Skeletal muscle tissue (tissue), 4 donors: Measurements from ENCODE around the gene GEMIN8. TPM values are rescaled to one million over a fixed set of nuclear protein-coding genes. Genes with fewer than 3 reads are reported as not detected.

Experiments
- H3K27ac ChIP-seq: one replicate; pipeline ENCODE4 v1.7.0; 2013; ENCODE audit warnings: mild to moderate bottlenecking, low read depth, low read length, inconsistent platforms
- H3K27me3 ChIP-seq, 3 donors: one replicate each; pipeline ENCODE4 v1.7.0; 2013; ENCODE audit warnings: low read length in 3 of 3; ENCODE audit not compliant: control insufficient read depth in 3 of 3, insufficient read depth in 3 of 3
- H3K36me3 ChIP-seq, 3 donors: one replicate each; pipeline ENCODE4 v1.7.0; 2013; ENCODE audit warnings: low read length in 3 of 3; ENCODE audit not compliant: control insufficient read depth in 3 of 3, insufficient read depth in 3 of 3
- H3K4me1 ChIP-seq, 3 donors: one replicate each; pipeline ENCODE4 v1.7.0; 2013; ENCODE audit warnings: low read length in 3 of 3, mild to moderate bottlenecking in 3 of 3; ENCODE audit not compliant: control insufficient read depth in 3 of 3, insufficient read depth in 3 of 3
- H3K4me3 ChIP-seq, 3 donors: one replicate each; pipeline ENCODE4 v1.7.0; 2013; ENCODE audit warnings: low read length in 3 of 3
- H3K9ac ChIP-seq, 3 donors: one replicate each; pipeline ENCODE4 v1.7.0; 2013; ENCODE audit warnings: low read length in 3 of 3, mild to moderate bottlenecking in 3 of 3, moderate library complexity in 2 of 3, low read depth in 1 of 3
- H3K9me3 ChIP-seq, 3 donors: one replicate each; pipeline ENCODE4 v1.7.0; 2013; ENCODE audit warnings: low read length in 3 of 3; ENCODE audit not compliant: control insufficient read depth in 3 of 3
- total RNA-seq: library from RNA; depleted of rRNA; stranded (reverse); fragments of >200 nt; gene quantifications from one replicate; pipeline ENCODE4 v1.2.3, GENCODE V29; 2014
- donor health status: Osteomylitis.

Gene GEMIN8
- total RNA-seq, 1 donor from 2014 or later: 13.0 TPM

DNA sequence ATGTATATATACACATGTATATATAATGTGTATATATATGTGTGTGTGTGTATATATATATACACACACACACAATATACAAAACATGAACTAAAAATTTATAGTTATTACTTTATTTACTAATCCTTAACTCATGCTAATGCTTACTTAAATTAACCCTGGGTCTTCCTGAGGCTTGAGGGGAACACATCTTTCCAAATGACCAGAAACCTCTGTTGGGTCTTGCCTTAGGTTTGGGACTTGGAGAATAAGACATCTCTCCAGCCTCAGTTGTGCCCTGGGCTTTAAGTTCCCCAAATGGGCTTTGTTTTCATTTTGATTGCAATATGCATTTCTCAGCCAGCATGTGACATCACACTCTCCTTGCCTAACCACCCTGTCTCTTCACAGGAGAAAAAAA is 7.7 kb downstream of the GEMIN8 start:
- H3K4me3 ChIP-seq: no peak overlapping the region
- no peaks in the 10 kb centered on the region for H3K27me3 ChIP-seq
- H3K4me1 ChIP-seq: peaks cover 0 to 2% (median 0%) of the 10 kb centered on the region in 3 donors
- no peaks in the 10 kb centered on the region for H3K9me3 ChIP-seq
- H3K9ac ChIP-seq: no peak overlapping the region
- H3K27ac ChIP-seq: no peak overlapping the region
- peaks cover 2 to 18% (median 4%) of the 10 kb centered on the region in 3 donors for H3K36me3 ChIP-seq

DNA sequence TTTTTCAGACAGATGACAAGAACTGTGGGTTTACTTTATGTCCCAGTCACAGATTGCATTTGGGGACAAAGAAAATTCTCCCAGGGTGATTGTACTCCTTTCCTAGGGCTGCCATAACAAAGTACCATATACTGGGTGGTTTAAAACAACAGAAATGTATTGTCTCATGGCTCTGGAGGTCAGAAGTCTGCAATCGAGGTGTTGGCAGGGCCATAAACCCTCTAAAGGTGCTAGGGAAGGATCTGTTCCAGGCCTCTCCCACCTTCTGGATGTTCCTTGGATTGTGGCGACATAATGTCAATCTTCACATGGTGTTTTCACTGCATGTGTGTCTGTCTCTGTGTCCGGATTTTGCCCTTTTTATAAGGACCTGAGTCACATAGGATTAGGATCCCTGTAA is 12.3 kb downstream of the GEMIN8 start:
- Histone ChIP-seq H3K36me3 (peaks cover 2 to 28% (median 7%) of the 10 kb centered on the region in 3 donors), H3K27me3 (no peaks in the 10 kb centered on the region), H3K9ac (no peak overlapping the region), H3K4me3 (no peak overlapping the region), H3K4me1 (no peaks in the 10 kb centered on the region), H3K9me3 (no peaks in the 10 kb centered on the region), H3K27ac (no peak overlapping the region)

DNA sequence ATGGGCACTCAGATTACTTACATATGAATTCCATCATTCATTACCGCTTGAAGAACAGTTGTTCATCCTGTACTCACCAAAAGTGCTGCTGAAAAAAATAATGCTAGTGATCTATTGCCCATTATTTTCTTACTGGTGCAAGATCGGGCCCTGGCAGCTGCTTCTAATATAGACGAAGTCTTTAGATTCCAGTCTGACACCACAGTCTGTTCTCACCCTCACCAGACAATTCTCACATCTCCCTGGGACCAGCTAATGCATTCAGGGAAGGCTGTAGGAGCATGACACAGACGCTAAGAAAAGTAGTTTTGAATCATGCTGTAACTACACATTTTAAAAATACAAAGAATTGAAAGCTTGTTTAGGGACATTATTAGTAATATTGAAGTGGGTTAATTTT is 13.8 kb downstream of the GEMIN8 start:
- H3K36me3 ChIP-seq: peaks cover 2 to 28% (median 7%) of the 10 kb centered on the region in 3 donors
- H3K4me3 ChIP-seq: no peak overlapping the region
- no peaks in the 10 kb centered on the region for H3K9me3 ChIP-seq
- no peaks in the 10 kb centered on the region for H3K27me3 ChIP-seq
- no peaks in the 10 kb centered on the region for H3K4me1 ChIP-seq
- H3K27ac ChIP-seq: no peak overlapping the region
- no peak overlapping the region for H3K9ac ChIP-seq

DNA sequence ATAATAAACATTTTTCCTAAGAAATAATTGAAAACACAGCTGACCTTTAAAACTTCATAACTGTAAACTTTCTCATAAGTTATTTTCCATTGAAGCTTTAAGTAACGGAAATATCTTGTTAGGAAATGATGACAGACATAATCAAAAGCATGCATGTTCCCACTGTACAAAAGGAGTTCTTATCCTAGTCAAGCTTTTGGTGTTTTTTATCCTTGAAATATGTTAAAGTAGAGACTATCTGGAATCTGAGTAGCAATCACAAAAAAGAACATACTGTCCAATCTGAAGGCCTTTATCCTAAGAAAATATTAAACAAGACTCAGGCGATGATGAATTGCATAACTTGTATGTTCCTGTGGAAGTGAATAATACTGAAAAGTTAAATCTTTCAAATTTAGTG is 14.4 kb downstream of the GEMIN8 start:
- Histone ChIP-seq H3K27ac (no peak overlapping the region), H3K4me1 (no peaks in the 10 kb centered on the region)

DNA sequence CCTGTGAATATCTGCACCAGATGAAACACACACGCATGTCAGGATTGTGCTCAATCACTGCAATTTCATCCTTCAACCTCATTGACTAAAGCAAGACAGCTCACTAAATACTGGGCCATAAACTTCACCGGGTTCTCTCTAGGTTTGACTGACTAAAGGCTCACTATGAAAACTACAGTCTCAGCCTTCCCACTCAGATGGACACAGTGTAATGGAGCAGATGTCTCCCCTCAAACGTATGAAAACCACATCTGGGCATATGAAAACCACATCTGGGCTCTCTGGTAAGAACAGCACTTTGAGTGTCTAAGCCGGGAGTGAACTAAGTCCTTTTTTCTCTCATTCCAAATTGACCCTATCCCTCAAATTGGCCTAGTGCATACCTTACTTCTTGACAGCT is 15.2 kb downstream of the GEMIN8 start:
- H3K27me3 ChIP-seq: no peaks in the 10 kb centered on the region

More for the DNA sequence above, 14.4 kb downstream of the GEMIN8 start:
- no peaks in the 10 kb centered on the region for H3K9me3 ChIP-seq
- no peaks in the 10 kb centered on the region for H3K27me3 ChIP-seq
- H3K9ac ChIP-seq: no peak overlapping the region
- no peak overlapping the region for H3K4me3 ChIP-seq
- H3K36me3 ChIP-seq: peaks cover 2 to 22% (median 7%) of the 10 kb centered on the region in 3 donors

DNA sequence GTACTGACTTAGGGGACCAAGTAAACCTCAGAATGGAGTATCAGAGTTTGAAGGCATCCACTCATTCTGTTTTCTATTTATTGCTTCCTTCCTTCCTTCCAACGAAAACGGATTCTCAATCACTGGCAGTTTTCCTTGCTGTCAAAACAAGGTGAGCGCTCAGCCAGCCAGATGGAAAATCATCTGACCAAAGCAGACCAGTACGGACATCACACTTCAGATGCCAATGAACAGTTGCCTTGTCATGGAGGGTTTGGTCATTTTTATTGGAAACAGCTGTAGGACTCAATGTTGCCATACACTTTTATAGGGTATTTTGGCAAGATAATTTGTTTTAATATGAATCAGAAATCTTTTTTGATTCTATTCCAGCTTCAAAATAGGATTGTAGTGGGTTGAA is 16.6 kb downstream of the GEMIN8 start:
- H3K4me1 ChIP-seq: no peaks in the 10 kb centered on the region
- H3K27ac ChIP-seq: no peak overlapping the region
- peaks cover 0 to 3% (median 0%) of the 10 kb centered on the region in 3 donors for H3K27me3 ChIP-seq

More for the DNA sequence above, 15.2 kb downstream of the GEMIN8 start:
- Histone ChIP-seq H3K36me3 (peaks cover 0 to 16% (median 3%) of the 10 kb centered on the region in 3 donors), H3K27ac (no peak overlapping the region), H3K4me3 (no peak overlapping the region), H3K9me3 (no peaks in the 10 kb centered on the region), H3K9ac (no peak overlapping the region), H3K4me1 (no peaks in the 10 kb centered on the region)

DNA sequence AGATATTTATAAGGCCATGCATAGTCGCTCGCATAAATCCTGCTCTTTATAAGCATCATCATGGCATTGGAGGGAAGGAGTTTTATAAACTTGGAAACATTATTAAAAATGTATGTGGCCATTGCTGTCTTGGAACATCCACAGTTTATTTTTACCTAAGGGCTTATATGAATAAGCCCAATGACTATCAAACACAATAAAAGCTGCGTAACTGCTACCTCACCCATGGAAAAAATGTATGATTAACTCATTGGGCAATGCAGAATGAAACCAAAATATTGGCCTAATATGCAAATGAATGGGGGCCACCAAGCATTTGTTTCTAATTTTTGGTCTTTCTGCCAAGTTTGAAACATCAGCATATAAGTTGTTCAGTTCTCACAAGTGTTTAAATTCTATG is 19.1 kb downstream of the GEMIN8 start:
- Histone ChIP-seq H3K9me3 (no peaks in the 10 kb centered on the region), H3K4me1 (no peaks in the 10 kb centered on the region), H3K36me3 (peaks cover 5 to 26% (median 6%) of the 10 kb centered on the region in 3 donors), H3K27me3 (peaks cover 0 to 3% (median 0%) of the 10 kb centered on the region in 3 donors), H3K27ac (no peak overlapping the region), H3K4me3 (no peak overlapping the region), H3K9ac (no peak overlapping the region)

More for the DNA sequence above, 16.6 kb downstream of the GEMIN8 start:
- H3K9ac ChIP-seq: no peak overlapping the region
- H3K36me3 ChIP-seq: peaks cover 3 to 23% (median 5%) of the 10 kb centered on the region in 3 donors
- H3K4me3 ChIP-seq: no peak overlapping the region
- H3K9me3 ChIP-seq: no peaks in the 10 kb centered on the region

DNA sequence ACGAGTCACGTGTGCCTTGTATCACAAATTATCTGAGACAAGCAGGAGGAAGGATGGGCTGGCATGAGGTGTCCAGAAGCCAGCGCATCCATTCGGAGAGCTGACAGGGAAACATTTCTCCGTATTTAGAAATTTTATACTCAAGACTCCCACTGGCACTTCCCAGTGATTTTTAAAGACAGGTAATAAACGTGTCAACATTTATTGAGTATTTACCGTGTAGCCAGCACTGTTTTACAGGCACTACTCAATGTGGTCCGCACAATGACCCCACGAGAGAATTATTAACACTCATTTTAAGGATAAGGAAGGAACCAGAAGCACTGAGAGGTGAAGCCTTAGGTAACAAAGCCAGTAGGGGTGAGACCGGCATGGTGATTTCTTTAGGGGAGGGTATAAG is 23.2 kb downstream of the GEMIN8 start:
- peaks cover 2 to 20% (median 5%) of the 10 kb centered on the region in 3 donors for H3K36me3 ChIP-seq
- no peak overlapping the region for H3K4me3 ChIP-seq
- H3K9ac ChIP-seq: no peak overlapping the region
- H3K9me3 ChIP-seq: no peaks in the 10 kb centered on the region
- H3K27ac ChIP-seq: no peak overlapping the region
- peaks cover 0 to 3% (median 0%) of the 10 kb centered on the region in 3 donors for H3K27me3 ChIP-seq
- H3K4me1 ChIP-seq: no peaks in the 10 kb centered on the region

DNA sequence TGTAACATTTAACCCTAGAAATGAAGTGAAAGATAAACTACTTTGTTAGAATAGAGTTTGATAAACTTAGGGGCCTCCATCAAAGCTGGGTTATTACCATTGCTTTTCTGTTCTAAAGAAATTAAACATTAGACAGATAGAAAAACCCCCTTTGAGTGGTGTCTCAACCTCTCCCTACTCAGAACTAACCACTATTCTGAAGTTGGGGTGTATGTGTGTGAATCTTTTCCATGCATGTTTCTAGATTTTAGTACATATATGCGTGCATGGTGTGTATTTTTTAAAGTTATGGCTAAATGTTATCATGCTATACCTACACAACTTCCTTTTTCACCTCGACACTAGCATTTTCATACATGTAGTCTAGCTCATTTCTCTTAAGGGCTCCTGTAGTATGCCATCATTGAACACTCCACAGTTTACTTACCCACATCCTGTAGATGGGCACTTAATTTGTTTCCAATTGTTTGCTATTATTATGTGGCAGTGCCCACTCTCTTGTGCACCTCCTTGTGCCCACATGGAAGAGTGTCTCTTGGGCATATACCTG is 25.7 kb downstream of the GEMIN8 start:
- H3K27me3 ChIP-seq: peaks cover 0 to 3% (median 0%) of the 10 kb centered on the region in 3 donors
- no peak overlapping the region for H3K27ac ChIP-seq
- no peak overlapping the region for H3K9ac ChIP-seq
- H3K4me3 ChIP-seq: no peak overlapping the region
- H3K4me1 ChIP-seq: no peaks in the 10 kb centered on the region
- no peaks in the 10 kb centered on the region for H3K9me3 ChIP-seq
- peaks cover 2 to 16% (median 5%) of the 10 kb centered on the region in 3 donors for H3K36me3 ChIP-seq

DNA sequence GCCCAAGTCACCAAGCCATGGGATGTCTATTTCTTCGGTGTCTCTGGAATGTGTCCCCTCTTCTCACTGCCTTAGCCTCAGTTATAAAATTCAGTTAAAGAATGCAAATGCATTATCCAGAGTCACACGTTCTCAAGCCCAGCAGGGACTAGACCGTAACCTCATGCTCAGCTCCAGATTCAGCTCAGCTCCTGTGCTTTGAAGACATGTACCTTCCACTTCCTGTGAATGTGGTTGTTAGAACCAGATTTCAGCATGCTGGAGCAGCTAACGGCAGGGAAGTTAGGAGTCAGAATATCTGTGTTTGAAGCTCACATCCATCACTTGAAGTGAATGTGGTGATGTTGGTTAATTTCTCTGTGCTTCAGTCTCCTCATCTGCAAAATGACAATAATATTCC is 26.7 kb downstream of the GEMIN8 start:
- H3K4me3 ChIP-seq: no peak overlapping the region
- H3K27ac ChIP-seq: no peak overlapping the region
- H3K36me3 ChIP-seq: peaks cover 0 to 7% (median 2%) of the 10 kb centered on the region in 3 donors
- H3K9me3 ChIP-seq: no peaks in the 10 kb centered on the region
- no peaks in the 10 kb centered on the region for H3K27me3 ChIP-seq
- no peak overlapping the region for H3K9ac ChIP-seq
- no peaks in the 10 kb centered on the region for H3K4me1 ChIP-seq
